ENCODE measurements around the gene MN1.

MN1 gene

GRCh38 chr22:27797520-27798391 lies 3.8 kb downstream of the MN1 start:
- no peak overlapping the region for H3K27ac ChIP-seq
- no peak for TF ChIP-seq CTCF (conservative IDR thresholded peaks at IDR 0.05)

DNA sequence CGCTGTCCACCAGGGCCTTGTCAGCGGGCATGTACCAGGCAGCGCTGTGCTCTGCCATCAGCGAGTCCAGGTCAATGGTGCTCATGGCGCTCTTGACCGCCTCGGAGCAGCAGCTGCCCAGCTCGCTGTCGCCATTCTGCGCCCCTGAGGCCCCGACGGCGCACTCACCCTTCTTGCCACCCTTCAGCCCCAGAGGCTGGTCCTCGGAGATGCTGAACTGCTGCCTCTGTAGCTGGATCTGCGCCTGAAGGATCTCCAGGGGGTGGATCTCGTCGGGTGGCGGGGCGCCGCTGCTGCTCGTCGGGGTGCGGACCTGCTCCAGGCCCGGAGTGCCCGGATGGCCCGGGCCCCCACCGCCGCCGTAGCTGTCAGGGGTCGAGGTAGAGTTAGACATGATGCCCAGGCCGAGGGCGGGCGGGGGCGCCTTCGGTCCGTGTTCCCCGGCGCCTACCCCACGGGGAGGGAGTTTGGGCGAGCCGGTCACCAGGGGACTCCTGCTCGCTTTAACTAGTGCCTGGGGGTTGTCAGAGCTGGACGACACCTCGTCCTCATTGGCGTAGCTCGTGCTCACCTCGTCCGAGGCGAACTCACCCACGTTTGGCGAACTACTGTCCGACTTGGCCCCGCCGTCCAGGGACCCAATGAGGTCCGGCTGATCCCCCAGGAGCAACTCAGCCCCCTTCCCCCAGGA lies 4.6 kb downstream of the MN1 start:
- no peak overlapping the region for H3K27ac ChIP-seq
- no peak for TF ChIP-seq CTCF (conservative IDR thresholded peaks at IDR 0.05)

GRCh38 chr22:27795696-27796517 lies 5.6 kb downstream of the MN1 start:
- H3K27ac ChIP-seq = no peak overlapping the region
- no peak for TF ChIP-seq CTCF (conservative IDR thresholded peaks at IDR 0.05)

GRCh38 chr22:27795053-27795452 lies 6.5 kb downstream of the MN1 start:
- H3K27ac ChIP-seq = no peak overlapping the region

DNA sequence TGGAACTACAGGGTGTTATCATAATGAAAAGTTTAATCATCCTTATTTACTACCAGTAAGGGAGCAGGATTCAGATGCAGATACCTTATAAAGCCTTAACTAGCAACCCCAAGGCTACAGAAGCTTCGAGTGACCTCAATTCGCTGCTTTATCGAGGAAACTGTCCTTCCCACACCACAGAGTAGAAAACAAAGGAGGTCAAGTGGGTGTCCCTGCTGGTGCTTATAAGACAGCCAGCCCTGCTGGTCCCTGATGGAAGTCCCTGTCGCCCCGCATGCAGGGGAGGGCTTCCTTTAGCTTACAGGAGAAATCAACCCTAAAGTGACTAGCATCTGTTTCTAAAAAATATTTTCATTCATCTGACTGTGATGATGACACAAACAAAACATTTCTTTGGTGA lies 7.3 kb downstream of the MN1 start:
- no peak for TF ChIP-seq CTCF (conservative IDR thresholded peaks at IDR 0.05)

More at GRCh38 chr22:27795053-27795452, 6.5 kb downstream of the MN1 start:
- no peak for TF ChIP-seq CTCF (conservative IDR thresholded peaks at IDR 0.05)

DNA sequence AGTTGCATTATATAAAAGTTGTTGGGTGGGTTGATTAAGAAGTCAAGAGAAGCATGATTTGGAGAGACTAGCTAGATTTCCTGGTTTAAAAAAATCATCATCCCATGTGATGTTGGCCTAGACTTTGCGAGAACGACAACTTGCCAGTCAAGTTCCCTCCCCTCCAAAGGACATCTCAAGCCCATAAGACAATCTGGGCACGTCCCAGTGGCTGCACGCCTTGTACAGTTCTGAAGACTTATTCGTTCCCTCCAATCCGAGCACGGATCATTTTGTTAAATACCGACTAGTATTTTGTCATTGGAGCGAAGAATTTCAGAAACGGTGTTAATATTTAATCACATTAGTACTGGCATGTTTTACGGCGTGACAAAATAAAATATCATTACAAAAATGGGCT lies 8.0 kb downstream of the MN1 start:
- H3K27ac ChIP-seq = no peak overlapping the region
- TF ChIP-seq CTCF (conservative IDR thresholded peaks at IDR 0.05) = no peak

More for the DNA sequence above, 7.3 kb downstream of the MN1 start:
- H3K27ac ChIP-seq = no peak overlapping the region

Measured in VCaP (cell line).